B cell (primary cell): Measurements from ENCODE around the gene TAGLN2. TPM values are rescaled to one million over a fixed set of nuclear protein-coding genes. Genes with fewer than 3 reads are reported as not detected.

Experiments
- ATAC-seq: fragments of 200-7000 bp; cut with Tn5 transposase; one replicate; pipeline ENCODE4 v1.10.0; 2021; ENCODE audit warnings: low read depth, mild to moderate bottlenecking, moderate number of reproducible peaks, moderate library complexity
- CTCF ChIA-PET: fragments of 350-600 bp; sonication (Branson Sonifier 250); formaldehyde crosslinking; loops from one replicate; lab custom pipeline; 2021; ENCODE audit warnings: antibody characterized with exemption, inconsistent platforms; lab: Charles Lee
- POLR2A ChIA-PET: fragments of 350-600 bp; sonication (Branson Sonifier 250); formaldehyde crosslinking; loops from one replicate; lab custom pipeline; 2021; ENCODE audit warnings: antibody characterized with exemption; lab: Charles Lee
- DNase-seq: peaks from one replicate; pipeline ENCODE4 v3.0.0; 2013
- H2AFZ ChIP-seq: 2 replicates; pipeline ENCODE4 v1.6.1; 2012; ENCODE audit warnings: mild to moderate bottlenecking, low read depth, low read length; ENCODE audit not compliant: insufficient read depth, poor library complexity, severe bottlenecking
- H3K27ac ChIP-seq, 2 donors: 1 replicate in 1 of 2; 2 replicates in 1 of 2; pipeline ENCODE4 v1.5.1; 2012 to 2013; ENCODE audit warnings: low read length in 2 of 2, mild to moderate bottlenecking in 2 of 2, moderate library complexity in 1 of 2
- H3K27me3 ChIP-seq, 4 experiments: fragments of 200-600 bp in 1 of 4; sonication (generic) in 1 of 4; replicated peaks in 1 of 4; 1 replicate in 2 of 4; 2 replicates in 2 of 4; pipeline versions ENCODE4 v1.6.1 to v1.7.0; 2013 to 2016; ENCODE audit warnings: low read length in 3 of 4, mild to moderate bottlenecking in 2 of 4, mixed read lengths in 1 of 4, moderate library complexity in 1 of 4; ENCODE audit not compliant: insufficient read depth in 4 of 4, control insufficient read depth in 3 of 4; ENCODE audit errors: control extremely low read depth in 1 of 4
- H3K36me3 ChIP-seq, 2 experiments: replicated peaks in 1 of 2; 1 replicate in 1 of 2; 2 replicates in 1 of 2; pipeline versions ENCODE4 v1.6.1 to v1.7.1; 2013; ENCODE audit warnings: low read length in 1 of 2; ENCODE audit not compliant: insufficient read depth in 2 of 2, control insufficient read depth in 1 of 2; ENCODE audit errors: control extremely low read depth in 1 of 2, extremely low read depth in 1 of 2
- H3K4me1 ChIP-seq, 2 donors: fragments of 200-600 bp in 1 of 2; sonication (generic) in 1 of 2; 1 replicate in 1 of 2; 2 replicates in 1 of 2; pipeline versions ENCODE4 v1.5.1 to v1.6.1; 2013 to 2017; ENCODE audit warnings: low read length in 2 of 2; ENCODE audit not compliant: control insufficient read depth in 2 of 2, insufficient read depth in 2 of 2
- H3K4me2 ChIP-seq: replicated peaks from 2 replicates; pipeline ENCODE3; 2012; ENCODE audit warnings: mild to moderate bottlenecking, low read depth, low read length; ENCODE audit not compliant: poor library complexity, severe bottlenecking
- H3K4me3 ChIP-seq, 5 experiments: fragments of 200-600 bp in 1 of 5; sonication (generic) in 1 of 5; 1 replicate in 3 of 5; 2 replicates in 2 of 5; pipeline versions ENCODE4 v1.5.1 to v1.7.0; 2011 to 2016; ENCODE audit warnings: low read length in 4 of 5, mild to moderate bottlenecking in 4 of 5, low read depth in 2 of 5, control low read depth in 1 of 5, moderate library complexity in 1 of 5; ENCODE audit not compliant: insufficient read depth in 1 of 5; ENCODE audit errors: control extremely low read depth in 1 of 5, extremely low read depth in 1 of 5
- H3K79me2 ChIP-seq: fragments of 200-600 bp; sonication (generic); one replicate; pipeline ENCODE4 v1.6.0; 2016; ENCODE audit warnings: low read length; ENCODE audit not compliant: control insufficient read depth, insufficient read depth
- H3K9ac ChIP-seq: fragments of 200-600 bp; sonication (generic); 2 replicates; pipeline ENCODE4 v1.6.1; 2017; ENCODE audit warnings: mild to moderate bottlenecking, low read length, moderate library complexity
- H3K9me3 ChIP-seq, 3 donors: one replicate each; pipeline versions ENCODE4 v1.6.1 to v1.7.1; 2013; ENCODE audit warnings: low read length in 2 of 3; ENCODE audit not compliant: control insufficient read depth in 2 of 3, insufficient read depth in 1 of 3; ENCODE audit errors: control extremely low read depth in 1 of 3
- H4K20me1 ChIP-seq: 2 replicates; pipeline ENCODE4 v1.6.0; 2012; ENCODE audit warnings: mild to moderate bottlenecking, low read length; ENCODE audit not compliant: insufficient read depth, control insufficient read depth, poor library complexity, severe bottlenecking
- H3K27ac Mint-ChIP-seq: one replicate; pipeline ENCODE4 v1.8.0; 2021; ENCODE audit warnings: mixed read lengths
- H3K27me3 Mint-ChIP-seq: one replicate; pipeline ENCODE4 v1.8.0; 2021; ENCODE audit warnings: mixed read lengths
- H3K4me1 Mint-ChIP-seq: one replicate; pipeline ENCODE4 v1.8.0; 2021; ENCODE audit warnings: mixed read lengths
- H3K4me3 Mint-ChIP-seq: one replicate; pipeline ENCODE4 v1.8.0; 2021; ENCODE audit warnings: mixed read lengths
- H3K9me3 Mint-ChIP-seq: one replicate; pipeline ENCODE4 v1.8.0; 2022; ENCODE audit warnings: mixed read lengths; ENCODE audit not compliant: insufficient read depth
- CTCF ChIP-seq: fragments of 200-600 bp; IDR thresholded peaks from one replicate; pipeline ENCODE4 v1.8.0; 2022; ENCODE audit warnings: antibody characterized with exemption, mild to moderate bottlenecking
- EZH2 ChIP-seq: IDR thresholded peaks from 2 replicates; pipeline ENCODE4 v1.6.1; 2012; ENCODE audit warnings: borderline replicate concordance, low read depth, mild to moderate bottlenecking, moderate library complexity, low read length; ENCODE audit not compliant: insufficient read depth, poor library complexity, severe bottlenecking
- WGBS: methylation state at CpG from one replicate; pipeline ENCODE4 v1.1.5; 2013; ENCODE audit warnings: missing lambda C conversion rate; ENCODE audit not compliant: insufficient coverage; 5-methylcytosine and 5-hydroxymethylcytosine counted together
- intact Hi-C: fragments of 100-400 bp; cut with micrococcal nuclease; formaldehyde crosslinking; loops from one replicate; pipeline ENCODE4 v1.10.0; 2022
- polyA plus RNA-seq: library from polyadenylated mRNA; depleted of rRNA; stranded (reverse); fragments of >200 nt; gene quantifications from 2 replicates; pipeline ENCODE4 v1.2.3, GENCODE V29; 2012
- total RNA-seq, 2 donors: library from RNA; stranded (reverse); fragments of 120-200 nt in 1 of 2; gene quantifications; 1 replicate in 1 of 2; 2 replicates in 1 of 2; pipeline versions ENCODE4 v1.2.3 to v1.2.4, GENCODE V29; 2013 to 2022

Gene TAGLN2
- total and polyA plus RNA-seq, 2 donors (not counting 1 experiment from before 2014, with no cell fraction given): 342 to 721 TPM

DNA sequence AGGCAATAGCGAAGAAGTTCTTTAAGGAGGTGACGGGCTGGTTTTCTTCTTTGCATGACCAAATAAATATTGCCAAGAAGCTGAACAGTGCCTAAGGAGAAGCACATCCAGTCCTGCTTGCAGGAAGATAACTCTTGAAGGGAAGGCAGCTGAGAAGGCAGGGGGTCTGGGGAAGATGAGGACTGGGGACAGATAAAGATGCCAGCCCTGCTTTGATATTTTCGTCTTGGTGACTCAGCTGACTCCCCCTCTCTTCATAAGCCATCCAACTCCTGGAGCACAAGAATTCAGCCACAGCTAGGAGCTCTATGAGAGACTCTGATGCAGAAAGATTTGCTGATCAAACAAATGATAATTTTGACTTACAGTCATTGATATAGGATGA, 28.8 kb downstream of the TAGLN2 start:
- POLR2A ChIA-PET: no interaction called here
- no peak overlapping the region for H3K4me2 ChIP-seq
- peaks cover 0 to 3% (median 0%) of the 10 kb centered on the region in 3 donors for H3K9me3 ChIP-seq
- peaks cover 6% of the 10 kb centered on the region for H3K27me3 Mint-ChIP-seq
- H3K4me1 Mint-ChIP-seq: peaks cover 17% of the 10 kb centered on the region
- peaks cover 9 to 11% of the 10 kb centered on the region in 2 donors for H3K4me1 ChIP-seq
- DNase-seq (no peak), ATAC-seq (no peak)
- H3K9me3 Mint-ChIP-seq: no peaks in the 10 kb centered on the region
- H3K79me2 ChIP-seq: no peaks in the 10 kb centered on the region
- no peak overlapping the region for H3K4me3 Mint-ChIP-seq
- CTCF ChIA-PET: interaction anchor here (1.3 to 8.9 kb wide), 4 partner anchors 9 to 111 kb away, joined by 4 to 211 read pairs (median 90); partner anchors contain the start of genes FCRL6 and TAGLN2
- intact Hi-C loops: no loop called here
- H3K27me3 ChIP-seq: peaks cover 0 to 11% (median 0%) of the 10 kb centered on the region in 4 experiments
- H3K9ac ChIP-seq: no peak overlapping the region
- H2AFZ ChIP-seq: no peak overlapping the region
- no peaks in the 10 kb centered on the region for H3K36me3 ChIP-seq
- H4K20me1 ChIP-seq: no peaks in the 10 kb centered on the region
- H3K27ac Mint-ChIP-seq: peak overlapping the region; percentile 47
- no peak overlapping the region for H3K4me3 ChIP-seq
- TF ChIP-seq EZH2 (no peak), CTCF (no peak)
- no peak overlapping the region for H3K27ac ChIP-seq
- 100% methylated on average over 2 of the region's 3 CpGs for WGBS

GRCh38 chr1:159895836-159896545, 29.3 kb downstream of the TAGLN2 start:
- no peak overlapping the region for H3K9ac ChIP-seq
- CTCF ChIA-PET: interaction anchor here (1.0 to 8.9 kb wide), 5 partner anchors 9 to 112 kb away, joined by 3 to 211 read pairs (median 81); partner anchors contain the start of genes FCRL6 and TAGLN2
- DNase-seq (no peak), ATAC-seq (no peak)
- no peak overlapping the region for H3K4me3 ChIP-seq
- no peaks in the 10 kb centered on the region for H3K79me2 ChIP-seq
- H3K4me1 ChIP-seq: peaks cover 9 to 11% of the 10 kb centered on the region in 2 donors
- H3K4me1 Mint-ChIP-seq: peaks cover 19% of the 10 kb centered on the region
- peaks cover 0 to 3% (median 0%) of the 10 kb centered on the region in 3 donors for H3K9me3 ChIP-seq
- peaks cover 6% of the 10 kb centered on the region for H3K27me3 Mint-ChIP-seq
- H3K27ac ChIP-seq: no peak overlapping the region
- no peak overlapping the region for H3K4me2 ChIP-seq
- no peak overlapping the region for H3K27ac Mint-ChIP-seq
- H2AFZ ChIP-seq: no peak overlapping the region
- intact Hi-C loops: no loop called here
- POLR2A ChIA-PET: interaction anchor here (1.1 kb wide), 1 partner anchor 28 kb away, joined by 5 read pairs; no protein-coding TSS in a partner anchor
- 100% methylated on average over 2 of the region's 6 CpGs for WGBS
- H3K36me3 ChIP-seq: no peaks in the 10 kb centered on the region
- H3K9me3 Mint-ChIP-seq: no peaks in the 10 kb centered on the region
- TF ChIP-seq EZH2 (no peak), CTCF (no peak)
- H3K27me3 ChIP-seq: peaks cover 0 to 11% (median 0%) of the 10 kb centered on the region in 4 experiments
- H4K20me1 ChIP-seq: no peaks in the 10 kb centered on the region
- no peak overlapping the region for H3K4me3 Mint-ChIP-seq
